SK-N-SH treated with all-trans-retinoic acid at 6 μM for 48 hours (cell line): ENCODE data around the gene AOPEP.

Source experiments
- ATAC-seq: fragments of 200-7000 bp; cut with Tn5 transposase; 3 replicates; pipeline ENCODE4 v1.9.1; 2020; ENCODE audit warnings: mild to moderate bottlenecking, moderate library complexity
- ARNTL ChIP-seq: fragments of 450-650 bp; formaldehyde crosslinking; IDR thresholded peaks from 2 replicates; pipeline ENCODE4 v1.5.0; 2020; ENCODE audit warnings: low read depth, mild to moderate bottlenecking, moderate library complexity, borderline replicate concordance
- BACH2 ChIP-seq: fragments of 250-450 bp; sonication (Bioruptor Pico); IDR thresholded peaks from 2 replicates; pipeline ENCODE4 v1.9.0; 2021; ENCODE audit warnings: mild to moderate bottlenecking, borderline replicate concordance
- CSDC2 ChIP-seq: fragments of 250-450 bp; sonication (Bioruptor Pico); IDR thresholded peaks from 2 replicates; pipeline ENCODE4 v1.5.0; 2020; ENCODE audit warnings: mild to moderate bottlenecking, moderate library complexity
- GLIS3 ChIP-seq: fragments of 250-450 bp; sonication (Bioruptor Pico); IDR thresholded peaks from 2 replicates; pipeline ENCODE4 v1.5.0; 2020; ENCODE audit warnings: mild to moderate bottlenecking, moderate library complexity
- OSR1 ChIP-seq: fragments of 250-450 bp; sonication (Bioruptor Pico); IDR thresholded peaks from 2 replicates; pipeline ENCODE4 v1.8.0; 2022; ENCODE audit warnings: moderate library complexity, mild to moderate bottlenecking, inconsistent platforms
- PPARA ChIP-seq: fragments of 250-450 bp; sonication (Bioruptor Pico); IDR thresholded peaks from 2 replicates; pipeline ENCODE4 v1.5.0; 2020; ENCODE audit warnings: mild to moderate bottlenecking, borderline replicate concordance
- RARB ChIP-seq: fragments of 250-450 bp; sonication (Bioruptor Pico); IDR thresholded peaks from 2 replicates; pipeline ENCODE4 v1.8.0; 2021; ENCODE audit warnings: mild to moderate bottlenecking, moderate library complexity
- SNAI2 ChIP-seq: fragments of 250-450 bp; sonication (Bioruptor Pico); IDR thresholded peaks from 2 replicates; pipeline ENCODE4 v1.5.0; 2020; ENCODE audit warnings: mild to moderate bottlenecking, moderate library complexity
- TCF4 ChIP-seq: fragments of 250-450 bp; sonication (Bioruptor Pico); IDR thresholded peaks from 2 replicates; pipeline ENCODE4 v1.8.0; 2021; ENCODE audit warnings: mild to moderate bottlenecking, moderate library complexity, borderline replicate concordance
- TSHZ2 ChIP-seq: fragments of 250-450 bp; sonication (Bioruptor Pico); IDR thresholded peaks from 2 replicates; pipeline ENCODE4 v1.5.0; 2020; ENCODE audit warnings: mild to moderate bottlenecking, moderate library complexity
- ZC3H10 ChIP-seq: fragments of 250-450 bp; sonication (Bioruptor Pico); IDR thresholded peaks from 2 replicates; pipeline ENCODE4 v1.5.1; 2021; ENCODE audit warnings: mild to moderate bottlenecking, moderate library complexity
- ZFP3 ChIP-seq: fragments of 250-450 bp; sonication (Bioruptor Pico); IDR thresholded peaks from 2 replicates; pipeline ENCODE4 v1.5.0; 2020; ENCODE audit warnings: mild to moderate bottlenecking, moderate library complexity
- ZFP30 ChIP-seq: fragments of 450-650 bp; formaldehyde crosslinking; IDR thresholded peaks from 2 replicates; pipeline ENCODE4 v1.5.0; 2022; ENCODE audit warnings: mild to moderate bottlenecking, moderate library complexity
- ZNF565 ChIP-seq: fragments of 450-650 bp; formaldehyde crosslinking; conservative IDR thresholded peaks from 2 replicates; pipeline ENCODE4 v1.5.0; 2020; ENCODE audit warnings: low read depth, mild to moderate bottlenecking, moderate library complexity
- ZNF70 ChIP-seq: fragments of 450-650 bp; formaldehyde crosslinking; IDR thresholded peaks from 2 replicates; pipeline ENCODE4 v1.5.0; 2020; ENCODE audit warnings: mild to moderate bottlenecking, moderate library complexity
- ZNF8 ChIP-seq: fragments of 450-650 bp; formaldehyde crosslinking; IDR thresholded peaks from 2 replicates; pipeline ENCODE4 v1.5.0; 2020; ENCODE audit warnings: mild to moderate bottlenecking, moderate library complexity
- TF ChIP-seq, protein P1 (sequence below): fragments of 250-450 bp; sonication (Bioruptor Pico); IDR thresholded peaks from 2 replicates; pipeline ENCODE4 v1.8.0; 2020; ENCODE audit warnings: mild to moderate bottlenecking, moderate library complexity, borderline replicate concordance
- TF ChIP-seq, protein P2 (sequence below): fragments of 250-450 bp; sonication (Bioruptor Pico); IDR thresholded peaks from 2 replicates; pipeline ENCODE4 v1.5.1; 2020; ENCODE audit warnings: low read depth, mild to moderate bottlenecking, moderate library complexity
- TF ChIP-seq, protein P3 (sequence below): fragments of 250-450 bp; sonication (Bioruptor Pico); IDR thresholded peaks from 2 replicates; pipeline ENCODE4 v1.8.0; 2021; ENCODE audit warnings: low read depth, mild to moderate bottlenecking, moderate library complexity, borderline replicate concordance

AOPEP gene

GRCh38 chr9:94926431-94926800, 199.9 kb downstream of the AOPEP start:
- ATAC-seq: no peak
- TF ChIP-seq SNAI2 (CRISPR knock-in tag) (no peak), PPARA (CRISPR knock-in tag) (no peak), RARB (CRISPR knock-in tag) (no peak), ARNTL (CRISPR knock-in tag) (no peak), ZNF565 (CRISPR knock-in tag) (no peak), ZNF8 (CRISPR knock-in tag) (no peak), ZNF70 (CRISPR knock-in tag) (no peak), TSHZ2 (CRISPR knock-in tag) (no peak), BACH2 (no peak), OSR1 (CRISPR knock-in tag) (no peak), GLIS3 (no peak)
- TF ChIP-seq, protein P1, sequence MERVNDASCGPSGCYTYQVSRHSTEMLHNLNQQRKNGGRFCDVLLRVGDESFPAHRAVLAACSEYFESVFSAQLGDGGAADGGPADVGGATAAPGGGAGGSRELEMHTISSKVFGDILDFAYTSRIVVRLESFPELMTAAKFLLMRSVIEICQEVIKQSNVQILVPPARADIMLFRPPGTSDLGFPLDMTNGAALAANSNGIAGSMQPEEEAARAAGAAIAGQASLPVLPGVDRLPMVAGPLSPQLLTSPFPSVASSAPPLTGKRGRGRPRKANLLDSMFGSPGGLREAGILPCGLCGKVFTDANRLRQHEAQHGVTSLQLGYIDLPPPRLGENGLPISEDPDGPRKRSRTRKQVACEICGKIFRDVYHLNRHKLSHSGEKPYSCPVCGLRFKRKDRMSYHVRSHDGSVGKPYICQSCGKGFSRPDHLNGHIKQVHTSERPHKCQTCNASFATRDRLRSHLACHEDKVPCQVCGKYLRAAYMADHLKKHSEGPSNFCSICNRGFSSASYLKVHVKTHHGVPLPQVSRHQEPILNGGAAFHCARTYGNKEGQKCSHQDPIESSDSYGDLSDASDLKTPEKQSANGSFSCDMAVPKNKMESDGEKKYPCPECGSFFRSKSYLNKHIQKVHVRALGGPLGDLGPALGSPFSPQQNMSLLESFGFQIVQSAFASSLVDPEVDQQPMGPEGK (CRISPR knock-in tag): no peak
- TF ChIP-seq, protein P2, sequence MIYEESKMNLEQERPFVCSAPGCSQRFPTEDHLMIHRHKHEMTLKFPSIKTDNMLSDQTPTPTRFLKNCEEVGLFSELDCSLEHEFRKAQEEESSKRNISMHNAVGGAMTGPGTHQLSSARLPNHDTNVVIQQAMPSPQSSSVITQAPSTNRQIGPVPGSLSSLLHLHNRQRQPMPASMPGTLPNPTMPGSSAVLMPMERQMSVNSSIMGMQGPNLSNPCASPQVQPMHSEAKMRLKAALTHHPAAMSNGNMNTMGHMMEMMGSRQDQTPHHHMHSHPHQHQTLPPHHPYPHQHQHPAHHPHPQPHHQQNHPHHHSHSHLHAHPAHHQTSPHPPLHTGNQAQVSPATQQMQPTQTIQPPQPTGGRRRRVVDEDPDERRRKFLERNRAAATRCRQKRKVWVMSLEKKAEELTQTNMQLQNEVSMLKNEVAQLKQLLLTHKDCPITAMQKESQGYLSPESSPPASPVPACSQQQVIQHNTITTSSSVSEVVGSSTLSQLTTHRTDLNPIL: no peak

GRCh38 chr9:94927048-94927761, 200.7 kb downstream of the AOPEP start:
- ATAC-seq: no peak
- no peak for TF ChIP-seq SNAI2 (CRISPR knock-in tag)
- no peak for TF ChIP-seq GLIS3
- TF ChIP-seq TCF4 (CRISPR knock-in tag): no peak
- TF ChIP-seq CSDC2 (CRISPR knock-in tag): no peak
- TF ChIP-seq, protein P3, sequence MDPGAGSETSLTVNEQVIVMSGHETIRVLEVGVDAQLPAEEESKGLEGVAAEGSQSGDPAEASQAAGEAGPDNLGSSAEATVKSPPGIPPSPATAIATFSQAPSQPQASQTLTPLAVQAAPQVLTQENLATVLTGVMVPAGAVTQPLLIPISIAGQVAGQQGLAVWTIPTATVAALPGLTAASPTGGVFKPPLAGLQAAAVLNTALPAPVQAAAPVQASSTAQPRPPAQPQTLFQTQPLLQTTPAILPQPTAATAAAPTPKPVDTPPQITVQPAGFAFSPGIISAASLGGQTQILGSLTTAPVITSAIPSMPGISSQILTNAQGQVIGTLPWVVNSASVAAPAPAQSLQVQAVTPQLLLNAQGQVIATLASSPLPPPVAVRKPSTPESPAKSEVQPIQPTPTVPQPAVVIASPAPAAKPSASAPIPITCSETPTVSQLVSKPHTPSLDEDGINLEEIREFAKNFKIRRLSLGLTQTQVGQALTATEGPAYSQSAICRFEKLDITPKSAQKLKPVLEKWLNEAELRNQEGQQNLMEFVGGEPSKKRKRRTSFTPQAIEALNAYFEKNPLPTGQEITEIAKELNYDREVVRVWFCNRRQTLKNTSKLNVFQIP: no peak
- no peak for TF ChIP-seq ZFP30
- no peak for TF ChIP-seq OSR1 (CRISPR knock-in tag)
- no peak for TF ChIP-seq ZFP3 (CRISPR knock-in tag)
- no peak for TF ChIP-seq ZC3H10 (CRISPR knock-in tag)

DNA sequence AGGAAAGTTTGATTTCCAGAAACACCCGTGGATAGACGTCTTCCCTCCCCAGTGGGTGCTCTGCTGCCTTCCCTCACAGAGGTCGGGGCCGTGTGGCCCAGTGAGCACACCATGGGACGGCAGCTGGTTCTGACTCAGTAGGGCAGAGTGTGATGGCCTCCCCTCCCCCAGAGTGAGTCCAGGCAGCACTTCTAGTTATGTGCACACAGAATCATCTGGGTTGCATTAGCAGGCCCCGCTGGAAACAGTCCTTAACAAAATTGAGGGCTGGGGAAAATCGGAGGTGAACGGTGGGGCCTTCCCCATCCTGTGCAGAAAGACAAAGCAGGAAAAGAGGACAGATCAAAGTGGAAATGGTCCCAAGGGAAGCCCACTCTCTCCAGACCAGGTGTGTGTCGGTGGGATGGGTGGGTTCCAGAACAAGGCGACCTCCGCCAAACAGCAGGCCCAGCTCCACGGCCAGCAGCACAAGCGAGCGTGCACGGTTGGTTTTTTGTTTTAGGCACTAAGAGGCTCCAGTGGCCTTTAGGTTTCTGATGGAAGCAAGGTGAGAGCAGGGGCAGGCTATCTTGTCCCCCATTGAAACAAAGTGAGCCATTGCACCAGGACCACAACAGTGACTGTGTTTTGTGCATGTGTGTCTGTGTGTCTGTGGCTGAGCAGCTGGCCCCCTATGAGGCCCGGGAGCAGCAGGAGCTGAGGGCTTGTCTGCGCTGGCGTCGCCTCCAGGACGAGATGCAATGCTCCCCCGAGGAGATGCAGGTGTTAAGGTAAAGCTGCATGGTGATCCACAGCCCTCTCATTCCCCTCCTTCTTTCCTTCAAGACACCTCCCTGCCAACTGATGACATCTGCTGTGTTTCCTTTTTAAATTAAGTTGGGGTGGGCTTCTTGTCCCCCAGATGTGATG, 201.5 kb downstream of the AOPEP start:
- ATAC-seq: peak; percentile 15; the same call in 1 of the 3 replicates
- TF ChIP-seq ZC3H10 (CRISPR knock-in tag) (no peak), PPARA (CRISPR knock-in tag) (no peak), TCF4 (CRISPR knock-in tag) (peak; percentile 63)
